Measurements from ENCODE around the gene FILIP1.

FILIP1 gene

DNA sequence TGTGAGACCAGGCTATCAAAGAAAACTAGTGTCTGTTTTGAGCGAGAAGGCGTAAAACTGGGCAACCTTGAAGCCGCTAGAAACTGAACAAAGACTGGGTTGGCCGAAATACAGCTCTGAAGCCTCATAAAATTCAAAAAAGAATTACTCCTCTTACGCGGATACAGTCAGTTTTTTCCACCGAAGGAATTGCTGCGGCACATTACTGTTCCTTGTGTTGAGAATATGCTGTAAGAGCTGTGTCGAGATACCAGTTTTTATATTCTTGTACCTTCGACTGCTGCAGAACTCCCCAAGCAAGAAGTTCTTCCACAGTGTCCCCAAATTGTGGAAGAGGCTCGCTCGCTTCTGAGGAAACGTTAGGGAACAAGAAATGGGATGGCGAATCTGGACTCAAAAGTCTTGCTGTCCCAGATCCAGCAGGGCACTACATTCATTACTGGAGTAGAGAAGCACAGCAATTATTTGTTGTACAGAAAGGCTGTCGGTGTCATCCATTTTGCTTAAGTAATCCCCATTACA lies 249.5 kb downstream of the FILIP1 start:
- TF ChIP-seq GATA2 (IDR thresholded peaks at IDR 0.05; ENCODE audit: low read depth, low read length) (no peak), GATA3 (IDR thresholded peaks at IDR 0.05; ENCODE audit: low read depth, low read length) (no peak)

DNA sequence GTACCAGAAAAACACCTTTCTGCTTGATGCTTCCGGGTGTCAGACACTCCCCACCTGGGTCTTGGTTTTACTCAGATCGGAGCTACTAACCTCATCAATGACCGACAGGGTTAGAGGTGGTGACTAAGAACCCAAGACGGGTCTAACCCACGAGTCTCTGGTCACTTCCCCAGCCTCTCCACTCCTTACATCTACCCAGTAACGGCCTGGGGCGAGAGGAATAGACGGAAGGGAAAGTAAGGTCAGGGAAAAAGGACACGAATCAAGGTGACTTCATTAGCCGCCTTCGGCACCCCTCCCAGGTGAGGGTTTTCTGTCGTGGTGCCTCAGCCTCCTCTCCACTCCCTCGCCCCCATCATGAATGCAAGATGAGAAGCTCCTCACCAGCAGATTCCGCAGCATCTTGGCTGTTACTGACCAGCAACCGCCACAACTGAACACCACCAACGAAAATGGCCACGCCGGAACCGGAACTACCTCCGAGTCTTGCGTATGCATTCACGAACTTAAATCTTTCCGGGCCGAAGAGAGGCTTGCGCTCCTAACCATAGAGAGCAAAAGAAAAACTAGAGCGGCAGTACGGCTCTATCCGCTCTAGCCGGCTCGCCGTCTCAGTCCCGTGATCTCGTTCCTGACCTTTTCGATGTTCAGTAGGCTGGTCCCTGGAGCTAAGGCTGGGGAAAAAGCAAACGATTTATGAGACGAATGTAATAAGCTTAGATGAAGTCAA lies 250.1 kb downstream of the FILIP1 start, which contains the start of gene COX7A2:
Gene COX7A2 (minus strand): TSS at position 469 of the 730 bp plus-strand sequence. CDS start 67 bp downstream, at position 402.
- no peak for TF ChIP-seq GATA2 (IDR thresholded peaks at IDR 0.05; ENCODE audit: low read depth, low read length)
- TF ChIP-seq GATA3 (IDR thresholded peaks at IDR 0.05; ENCODE audit: low read depth, low read length), result no peak
